Mammary epithelial cell (primary cell): ENCODE results near the gene TNRC18.

ENCODE experiments used
- EZH2 ChIP-seq: IDR thresholded peaks from 2 replicates; pipeline ENCODE4 v1.6.1; 2012; ENCODE audit warnings: low read length, inconsistent platforms, borderline replicate concordance
- TF ChIP-seq, protein P1 (sequence below), 2 donors: IDR thresholded peaks in 1 of 2; conservative IDR thresholded peaks in 1 of 2; 2 replicates each; pipeline ENCODE4 v1.5.1; 2011 to 2012; ENCODE audit warnings: inconsistent platforms in 2 of 2, low read length in 2 of 2, mild to moderate bottlenecking in 2 of 2, control low read depth in 1 of 2, low read depth in 1 of 2; ENCODE audit not compliant: insufficient read depth in 1 of 2; ENCODE audit errors: extremely low read depth in 1 of 2

DNA sequence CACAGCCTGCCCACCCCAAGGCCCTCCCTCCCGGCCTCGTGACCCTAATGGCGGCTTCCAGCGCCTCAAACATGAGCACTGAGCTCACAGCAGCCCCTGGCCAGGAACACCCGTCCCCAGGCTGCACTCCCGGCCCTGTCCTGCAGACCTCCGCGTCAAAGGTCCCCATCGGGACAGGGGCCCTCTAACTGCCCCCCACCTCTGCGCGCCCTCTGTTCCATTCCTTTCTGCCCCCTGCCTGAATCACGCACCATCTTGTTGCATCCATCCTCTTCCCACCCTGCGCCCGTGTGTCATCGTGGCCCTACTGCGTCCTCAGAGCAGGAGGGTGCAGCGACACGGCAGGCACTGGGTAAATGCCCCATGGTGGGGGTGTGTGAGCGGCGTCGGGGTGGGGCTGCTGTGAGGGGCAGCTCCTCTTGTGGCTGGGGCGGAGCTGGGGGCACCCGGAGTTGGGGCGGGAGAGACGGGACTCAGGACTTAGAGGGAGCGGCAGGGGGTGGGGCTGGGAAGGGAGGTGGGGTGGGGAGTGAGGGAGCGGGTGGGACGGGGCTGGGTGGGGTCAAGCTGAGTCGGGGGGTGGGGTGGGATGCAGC is 127.5 kb downstream of the TNRC18 start:
- TF ChIP-seq EZH2: no peak
- TF ChIP-seq, protein P1, sequence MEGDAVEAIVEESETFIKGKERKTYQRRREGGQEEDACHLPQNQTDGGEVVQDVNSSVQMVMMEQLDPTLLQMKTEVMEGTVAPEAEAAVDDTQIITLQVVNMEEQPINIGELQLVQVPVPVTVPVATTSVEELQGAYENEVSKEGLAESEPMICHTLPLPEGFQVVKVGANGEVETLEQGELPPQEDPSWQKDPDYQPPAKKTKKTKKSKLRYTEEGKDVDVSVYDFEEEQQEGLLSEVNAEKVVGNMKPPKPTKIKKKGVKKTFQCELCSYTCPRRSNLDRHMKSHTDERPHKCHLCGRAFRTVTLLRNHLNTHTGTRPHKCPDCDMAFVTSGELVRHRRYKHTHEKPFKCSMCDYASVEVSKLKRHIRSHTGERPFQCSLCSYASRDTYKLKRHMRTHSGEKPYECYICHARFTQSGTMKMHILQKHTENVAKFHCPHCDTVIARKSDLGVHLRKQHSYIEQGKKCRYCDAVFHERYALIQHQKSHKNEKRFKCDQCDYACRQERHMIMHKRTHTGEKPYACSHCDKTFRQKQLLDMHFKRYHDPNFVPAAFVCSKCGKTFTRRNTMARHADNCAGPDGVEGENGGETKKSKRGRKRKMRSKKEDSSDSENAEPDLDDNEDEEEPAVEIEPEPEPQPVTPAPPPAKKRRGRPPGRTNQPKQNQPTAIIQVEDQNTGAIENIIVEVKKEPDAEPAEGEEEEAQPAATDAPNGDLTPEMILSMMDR (conservative IDR thresholded peaks at IDR 0.05 in 1 of 2, IDR thresholded peaks at IDR 0.05 in 1 of 2; ENCODE audit: extremely low read depth in 1 of 2, insufficient read depth in 1 of 2, low read depth in 1 of 2, low read length in 2 of 2): no peak
